ENCODE measurements around the gene IL1B.

Gene IL1B

GRCh38 chr2:112831946-112832840 is 4.4 kb downstream of the IL1B start:
- H3K4me3 ChIP-seq (ENCODE audit: low read depth, low read length), result no peak overlapping the region
- TF ChIP-seq CTCF (IDR thresholded peaks at IDR 0.05; ENCODE audit: low read depth, low read length), result no peak

GRCh38 chr2:112831513-112831845 is 5.1 kb downstream of the IL1B start:
- TF ChIP-seq CTCF (IDR thresholded peaks at IDR 0.05; ENCODE audit: low read depth, low read length), result no peak
- H3K4me3 ChIP-seq (ENCODE audit: low read depth, low read length), result no peak overlapping the region

GRCh38 chr2:112830682-112831512 is 5.7 kb downstream of the IL1B start:
- TF ChIP-seq CTCF (IDR thresholded peaks at IDR 0.05; ENCODE audit: low read depth, low read length), result no peak
- no peak overlapping the region for H3K4me3 ChIP-seq (ENCODE audit: low read depth, low read length)

- no peak for TF ChIP-seq CTCF (IDR thresholded peaks at IDR 0.05; ENCODE audit: low read depth, low read length)
- H3K4me3 ChIP-seq (ENCODE audit: low read depth, low read length), result no peak overlapping the region
Observed at GRCh38 chr2:112829961-112830681, 6.5 kb downstream of the IL1B start.

- TF ChIP-seq CTCF (IDR thresholded peaks at IDR 0.05; ENCODE audit: low read depth, low read length), result no peak
- no peak overlapping the region for H3K4me3 ChIP-seq (ENCODE audit: low read depth, low read length)
Observed at GRCh38 chr2:112829101-112829960, 7.2 kb downstream of the IL1B start.

GRCh38 chr2:112828251-112828691 is 8.3 kb downstream of the IL1B start:
- TF ChIP-seq CTCF (IDR thresholded peaks at IDR 0.05; ENCODE audit: low read depth, low read length), result no peak
- no peak overlapping the region for H3K4me3 ChIP-seq (ENCODE audit: low read depth, low read length)
